Measurements from ENCODE around the gene SMARCA2.

The SMARCA2 gene

DNA sequence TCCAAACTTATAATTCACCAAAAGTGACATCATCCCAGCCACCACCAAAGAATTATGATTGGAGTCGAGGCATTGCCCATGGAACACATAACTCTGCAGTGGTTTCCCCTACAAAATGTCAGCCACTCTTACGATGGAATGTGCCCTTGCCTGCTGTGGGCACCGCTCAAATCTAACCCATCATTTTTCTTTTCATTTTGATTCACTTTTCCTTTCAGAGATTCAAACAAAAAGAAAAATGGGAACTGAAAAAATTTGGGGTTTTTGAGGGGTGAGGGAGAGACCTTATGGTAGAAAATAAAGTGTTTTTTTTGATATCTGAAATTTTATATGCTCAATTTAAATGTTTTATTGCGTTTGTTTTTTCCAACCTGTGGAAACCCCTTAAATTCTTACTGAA is 28.1 kb downstream of the SMARCA2 start:
- DNase-seq, result no peak

DNA sequence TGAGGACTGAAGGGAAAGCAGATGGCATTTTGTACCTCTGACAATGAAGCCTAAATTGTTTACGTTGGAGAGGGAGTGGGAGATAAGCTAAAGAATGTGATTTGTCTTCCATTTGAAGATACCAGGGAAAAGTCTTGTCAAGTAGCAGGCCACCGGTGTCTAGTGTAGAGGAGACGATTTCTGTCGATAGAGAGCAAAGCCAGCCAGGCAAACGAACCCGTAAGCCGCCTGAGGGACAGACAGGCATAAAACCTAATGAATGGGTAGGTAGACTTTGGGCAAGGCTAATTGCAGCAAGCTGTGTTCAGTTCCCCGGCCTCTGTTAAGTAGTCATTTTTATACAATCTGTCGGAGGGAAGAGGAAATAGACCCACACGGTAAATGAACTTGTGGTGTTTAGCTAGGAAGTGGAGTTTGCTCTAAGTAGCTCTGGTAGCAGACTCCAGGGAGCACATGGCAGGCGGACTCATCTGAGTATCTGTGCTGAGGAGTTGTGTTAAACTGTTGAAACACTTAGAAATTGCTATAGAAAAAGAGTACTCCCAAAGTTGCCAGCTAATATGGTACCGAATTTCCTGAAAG is 28.8 kb downstream of the SMARCA2 start:
- DNase-seq, result no peak

DNA sequence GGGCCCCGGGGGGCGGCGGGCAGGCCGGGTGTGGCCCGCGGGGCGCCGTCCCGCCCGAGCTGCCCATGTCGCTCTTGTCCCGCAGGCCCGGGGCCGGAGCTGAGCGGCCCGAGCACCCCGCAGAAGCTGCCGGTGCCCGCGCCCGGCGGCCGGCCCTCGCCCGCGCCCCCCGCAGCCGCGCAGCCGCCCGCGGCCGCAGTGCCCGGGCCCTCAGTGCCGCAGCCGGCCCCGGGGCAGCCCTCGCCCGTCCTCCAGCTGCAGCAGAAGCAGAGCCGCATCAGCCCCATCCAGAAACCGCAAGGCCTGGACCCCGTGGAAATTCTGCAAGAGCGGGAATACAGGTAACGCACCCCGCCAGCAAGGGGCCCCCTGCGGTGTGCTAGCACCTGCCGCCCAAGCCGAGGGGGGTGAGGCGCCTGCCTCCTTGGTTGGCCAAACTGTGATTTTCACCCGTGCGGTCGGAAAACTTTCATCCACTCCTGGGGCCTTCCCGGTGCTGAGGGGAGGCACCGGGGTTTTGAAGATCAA is 32.1 kb downstream of the SMARCA2 start:
- no peak for DNase-seq

DNA sequence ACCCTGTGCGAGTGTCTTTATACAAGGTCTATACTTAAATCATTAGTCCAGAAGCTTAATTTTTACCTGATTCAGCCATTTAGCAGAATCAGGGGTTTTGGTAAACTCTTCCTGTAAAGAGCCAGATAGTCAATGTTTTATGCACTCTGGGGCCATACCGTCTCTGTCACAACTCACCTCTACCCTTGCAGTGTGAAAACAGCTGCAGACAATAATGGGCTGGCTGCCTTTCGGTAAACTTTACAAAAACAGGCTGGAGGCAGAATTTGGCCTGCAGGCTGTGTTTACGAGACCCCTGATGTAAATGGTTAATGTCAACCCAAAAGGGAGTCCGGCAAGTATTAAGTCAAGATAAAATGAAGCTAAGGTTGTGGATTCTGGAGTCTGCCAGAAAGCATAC is 32.8 kb downstream of the SMARCA2 start:
- DNase-seq, result no peak

DNA sequence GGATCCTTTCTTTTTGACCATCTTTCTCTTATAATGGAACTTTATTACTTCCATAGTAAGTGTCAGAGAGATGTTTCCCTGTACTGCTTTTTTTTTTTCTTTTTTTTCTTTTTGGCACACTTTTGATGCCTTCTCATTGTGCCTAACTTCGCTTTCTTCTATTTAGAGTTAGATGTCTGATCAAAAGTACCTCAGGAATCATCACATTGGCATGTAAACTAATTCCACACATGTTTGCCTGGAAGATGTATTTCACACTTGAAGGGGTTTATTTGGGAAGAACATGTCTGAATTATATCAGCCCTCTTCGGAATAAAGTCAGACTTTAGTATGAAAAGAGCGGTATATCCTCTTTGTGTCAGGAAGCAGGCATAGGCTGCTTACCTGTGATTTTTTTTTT is 35.1 kb downstream of the SMARCA2 start:
- DNase-seq, result no peak

DNA sequence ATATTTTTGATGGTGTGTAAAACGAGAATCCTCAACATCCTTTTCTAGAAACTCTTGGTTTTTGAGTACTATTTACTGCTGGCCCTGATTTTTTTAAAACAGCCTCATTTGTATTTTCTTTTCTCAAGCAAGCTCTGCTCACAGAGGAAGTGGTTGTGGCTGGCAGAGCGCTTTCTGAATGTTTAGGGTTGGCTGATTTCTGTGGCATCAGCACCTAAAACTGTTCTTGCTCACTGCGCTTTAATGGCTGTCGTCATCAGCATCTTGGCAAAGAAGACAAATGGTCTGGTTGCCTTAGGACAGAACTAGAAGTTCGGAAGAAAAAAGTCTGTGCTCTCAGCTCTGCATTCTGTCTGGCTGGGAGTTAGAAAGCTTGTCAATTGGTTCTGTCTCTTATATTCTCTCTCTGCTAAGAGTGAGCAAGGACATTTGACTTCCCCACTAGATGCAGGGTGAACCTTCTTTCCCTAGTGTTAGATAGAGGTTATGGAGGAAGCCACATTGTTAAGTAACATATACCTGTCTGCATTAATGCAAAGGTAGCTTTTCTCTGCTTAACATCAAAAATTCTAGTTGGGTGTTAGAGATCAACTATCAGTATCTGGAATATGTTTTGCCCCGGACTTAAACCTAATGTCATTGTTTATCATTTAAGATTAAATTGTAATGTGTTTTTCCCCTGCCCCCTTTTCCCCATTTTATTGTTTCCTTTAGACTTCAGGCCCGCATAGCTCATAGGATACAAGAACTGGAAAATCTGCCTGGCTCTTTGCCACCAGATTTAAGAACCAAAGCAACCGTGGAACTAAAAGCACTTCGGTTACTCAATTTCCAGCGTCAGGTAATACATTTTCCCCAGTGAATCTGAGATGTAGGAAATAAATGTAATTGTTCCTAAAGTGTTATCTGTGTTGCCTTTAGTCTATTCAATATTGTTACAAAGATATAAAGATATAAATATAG is 39.0 kb downstream of the SMARCA2 start:
- no peak for DNase-seq

DNA sequence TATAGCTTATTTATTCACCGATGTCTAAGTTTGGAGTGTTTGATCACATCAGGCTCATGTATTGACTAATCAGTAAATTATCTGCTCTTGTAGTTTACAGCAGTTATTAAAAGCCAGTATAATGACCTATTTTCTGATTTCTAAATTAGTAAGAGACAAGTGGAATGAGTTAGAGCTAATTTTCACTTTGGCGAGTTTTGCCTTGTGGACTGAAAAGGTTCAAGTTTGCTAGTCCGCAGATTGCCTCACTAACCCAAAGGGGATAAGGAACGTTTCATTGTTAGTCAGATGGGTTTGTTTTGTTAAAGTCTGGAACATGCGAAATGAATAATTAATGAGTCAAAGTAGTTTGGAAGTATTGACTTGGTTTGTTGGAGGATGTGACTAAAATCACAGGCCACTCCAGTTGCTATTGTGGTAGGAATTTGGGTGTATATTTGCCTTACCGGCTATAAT is 40.1 kb downstream of the SMARCA2 start:
- no peak for DNase-seq

DNA sequence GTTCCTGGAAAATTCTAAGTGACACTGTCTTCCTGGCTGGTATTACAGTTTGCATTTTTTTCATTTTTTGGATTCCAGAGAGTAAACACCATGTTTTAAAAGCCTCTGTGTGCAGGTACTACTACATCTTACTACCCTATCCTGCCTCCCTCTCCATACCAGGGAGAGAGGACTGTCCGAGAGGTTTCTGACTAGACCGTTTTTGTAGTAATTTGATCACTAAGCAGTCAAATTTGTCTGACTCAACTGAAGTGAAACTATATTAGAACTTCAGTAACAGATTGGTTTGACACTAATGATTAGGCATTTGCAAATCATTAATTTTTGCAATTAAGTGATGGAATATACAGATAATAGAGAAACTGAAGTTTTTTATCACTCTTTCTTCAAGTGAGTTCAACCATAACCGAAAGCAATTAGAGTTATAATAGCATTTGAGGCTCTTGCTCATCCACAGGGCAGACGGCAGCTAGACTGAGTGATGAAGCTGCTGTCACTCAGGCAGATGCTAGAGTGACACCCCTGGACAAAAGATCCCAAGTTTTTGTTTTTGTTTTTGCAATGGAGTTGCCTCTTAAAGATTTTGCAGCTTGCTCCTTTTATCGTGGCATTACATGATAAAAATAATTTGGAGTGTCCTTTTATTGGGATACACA is 44.3 kb downstream of the SMARCA2 start:
- DNase-seq, result no peak

DNA sequence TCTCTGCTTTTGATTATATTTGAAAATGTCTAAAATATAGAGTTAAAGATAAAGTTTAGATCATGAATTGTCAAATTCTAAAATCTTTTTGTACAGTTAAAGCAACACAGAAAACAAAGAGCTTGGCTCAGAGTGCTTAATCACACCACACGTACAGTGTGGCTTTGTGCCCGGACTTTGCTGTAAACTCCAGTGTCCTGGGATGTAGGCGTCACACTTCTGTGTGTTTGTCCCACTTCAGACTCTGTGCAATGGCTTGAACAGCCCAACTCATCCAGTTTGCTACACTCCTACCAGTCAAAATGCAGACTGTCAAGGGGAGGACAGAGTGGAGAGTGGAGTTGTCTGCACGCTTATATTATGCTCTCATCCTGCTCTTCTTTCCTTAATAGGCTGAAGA is 45.3 kb downstream of the SMARCA2 start:
- DNase-seq, result no peak

DNA sequence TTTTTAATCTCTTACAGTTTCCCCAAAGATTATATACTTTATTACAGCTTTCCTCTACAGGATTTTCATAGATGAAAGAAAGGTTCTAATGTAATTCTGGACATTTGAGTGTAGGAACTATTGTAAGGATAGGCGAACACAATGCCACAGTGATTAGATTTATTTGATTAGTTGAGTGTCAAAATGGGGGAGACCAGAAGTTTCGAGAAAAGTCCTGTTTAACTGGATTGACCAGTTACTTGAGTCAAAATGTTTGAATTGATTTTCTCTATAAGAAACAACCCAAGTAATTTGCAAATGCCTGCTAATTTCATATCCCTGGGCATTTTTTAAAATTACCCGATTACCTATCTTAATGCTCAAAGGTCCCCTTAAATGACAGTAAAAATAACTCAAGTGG is 50.6 kb downstream of the SMARCA2 start:
- DNase-seq, result no peak

DNA sequence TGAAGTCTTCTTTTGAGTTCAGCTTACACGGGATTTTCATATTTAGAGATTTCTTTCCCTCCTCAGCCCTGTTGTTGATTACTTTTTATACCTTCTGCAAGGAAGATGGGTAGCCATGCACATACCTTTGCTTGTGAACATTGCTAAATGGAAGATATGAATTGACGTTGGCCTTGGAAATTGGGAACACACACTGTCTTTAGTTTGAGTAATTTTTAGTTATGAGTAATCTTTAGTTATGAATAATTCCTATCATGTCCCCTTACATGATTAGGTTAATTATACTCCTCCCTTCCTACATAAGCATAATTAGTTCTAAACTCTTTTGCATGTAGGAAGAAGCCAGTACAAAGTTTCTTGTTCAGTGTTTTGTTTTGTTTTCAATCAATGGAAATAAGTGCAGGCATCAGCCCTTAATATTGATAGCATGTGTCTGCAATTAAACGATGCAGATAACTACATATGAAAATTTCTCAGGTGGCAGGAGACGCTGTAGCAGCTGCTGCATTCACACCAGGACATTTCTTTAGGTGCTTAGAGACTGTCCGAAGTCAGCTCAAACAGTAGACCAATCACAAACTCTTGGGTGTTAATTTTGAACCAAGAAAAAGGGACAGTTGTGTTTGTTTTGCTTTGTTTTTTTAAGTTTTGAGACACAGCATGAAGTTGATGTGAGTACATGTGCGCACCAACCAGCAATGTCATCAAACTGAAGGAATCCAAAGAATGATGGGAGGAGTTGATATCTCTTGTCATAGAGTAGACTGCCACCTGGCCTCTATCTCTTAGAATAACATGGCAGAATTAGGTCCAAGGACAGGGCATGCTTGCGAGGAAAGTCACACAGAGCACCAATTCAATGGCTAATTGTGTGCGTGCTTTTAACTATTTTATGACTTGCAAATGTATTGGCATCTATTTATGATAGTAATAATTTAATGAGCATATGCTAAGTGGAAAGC is 51.4 kb downstream of the SMARCA2 start:
- DNase-seq, result no peak

DNA sequence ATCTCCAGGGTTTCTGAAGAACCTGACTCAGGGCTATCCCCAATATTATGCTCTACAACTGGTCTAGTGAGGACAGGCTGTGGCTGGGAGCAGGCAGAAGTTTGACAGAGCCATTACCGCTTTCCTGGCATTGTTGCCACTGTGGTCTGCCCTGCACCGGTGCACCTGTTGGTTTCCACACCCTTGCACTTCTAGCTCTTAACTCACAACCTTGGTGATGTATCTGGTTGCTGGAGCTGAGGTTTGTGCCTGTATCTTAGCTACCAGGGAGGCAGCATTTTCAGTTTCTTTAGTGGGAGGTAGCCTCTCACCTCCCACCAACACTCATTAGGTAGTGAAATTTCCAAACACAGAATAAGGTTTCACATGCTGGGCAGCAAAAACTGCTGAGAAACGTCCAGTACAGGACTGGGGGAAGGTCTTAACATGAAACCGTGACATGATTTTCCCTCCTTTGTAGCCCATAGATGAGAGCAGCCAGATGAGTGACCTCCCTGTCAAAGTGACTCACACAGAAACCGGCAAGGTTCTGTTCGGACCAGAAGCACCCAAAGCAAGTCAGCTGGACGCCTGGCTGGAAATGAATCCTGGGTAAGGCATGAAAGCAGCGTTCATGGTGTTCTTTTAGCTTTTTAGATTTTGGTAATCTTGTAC is 57.7 kb downstream of the SMARCA2 start:
- DNase-seq, result no peak

DNA sequence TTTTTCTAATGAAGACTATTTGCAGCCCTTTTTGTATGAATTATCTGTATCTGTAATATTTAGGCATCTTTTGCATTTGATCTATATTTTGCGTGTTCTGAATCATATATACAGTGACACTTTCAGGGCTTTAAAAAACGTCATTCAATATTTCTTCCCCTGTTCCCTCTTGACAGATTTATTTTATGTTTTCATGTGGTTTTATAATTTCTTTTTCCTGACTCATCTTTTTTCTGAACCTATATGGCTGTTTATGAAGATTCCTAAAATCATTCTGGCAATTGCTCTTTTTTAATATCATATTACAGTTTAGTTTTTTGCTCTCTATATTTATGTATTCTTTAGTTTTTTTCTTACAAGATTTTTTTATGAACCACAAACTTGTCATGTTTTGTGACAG is 67.6 kb downstream of the SMARCA2 start:
- DNase-seq, result no peak

DNA sequence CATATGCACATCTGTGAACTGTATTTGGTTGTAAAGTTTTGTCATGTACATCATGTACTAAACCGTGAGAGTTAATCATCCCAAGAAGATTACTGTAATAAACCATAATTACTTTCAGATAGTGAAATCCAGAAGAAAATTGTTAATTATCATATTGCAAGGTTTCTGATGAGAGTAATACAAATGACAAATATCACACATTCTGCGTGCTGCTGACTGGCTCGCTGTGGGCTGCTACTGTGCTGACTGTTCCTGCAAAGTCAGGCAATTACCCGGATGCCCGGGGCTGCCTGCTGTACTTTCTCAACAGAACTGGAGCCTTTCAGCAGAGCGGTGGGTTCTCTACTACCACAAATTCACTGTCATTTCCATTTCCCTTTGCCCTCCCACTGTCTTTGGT is 68.3 kb downstream of the SMARCA2 start:
- no peak for DNase-seq

DNA sequence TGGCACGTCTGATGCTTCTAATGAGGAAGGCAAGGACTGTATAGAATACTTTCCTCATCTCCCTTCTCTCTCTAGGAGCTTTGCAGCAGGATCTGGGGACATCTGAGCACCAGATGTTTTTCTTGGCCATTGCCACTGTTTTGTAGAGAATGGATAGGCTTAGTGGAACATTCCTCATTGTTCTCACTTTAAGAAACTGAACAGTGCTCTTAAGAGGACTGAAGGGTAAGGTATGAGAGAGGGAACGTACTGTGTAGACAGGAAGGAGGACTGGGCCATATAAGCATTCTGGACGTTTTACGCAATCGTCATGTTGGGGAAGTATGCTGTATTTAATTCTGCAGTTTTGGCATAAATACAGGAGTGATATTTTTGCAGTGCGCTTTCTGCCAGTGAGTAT is 70.6 kb downstream of the SMARCA2 start:
- DNase-seq, result no peak

DNA sequence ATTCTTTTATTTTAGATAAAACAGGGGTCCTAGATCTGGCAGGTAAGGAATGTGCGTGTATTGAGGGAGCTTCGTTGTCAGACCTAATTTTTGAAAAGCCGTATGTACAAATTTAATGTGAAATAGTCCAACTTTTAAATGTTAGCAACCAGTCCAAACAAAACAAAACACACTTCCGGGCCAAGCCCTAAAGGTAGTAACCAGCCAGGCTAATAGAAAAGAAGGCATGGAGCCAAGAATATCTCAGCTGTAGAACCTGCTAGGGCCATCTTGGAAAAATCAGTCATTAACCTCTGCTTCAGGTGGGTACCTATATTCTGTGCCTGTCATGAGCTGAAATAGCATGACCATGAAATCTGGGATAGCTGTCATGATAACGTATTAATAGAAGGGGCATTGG is 71.0 kb downstream of the SMARCA2 start:
- no peak for DNase-seq

DNA sequence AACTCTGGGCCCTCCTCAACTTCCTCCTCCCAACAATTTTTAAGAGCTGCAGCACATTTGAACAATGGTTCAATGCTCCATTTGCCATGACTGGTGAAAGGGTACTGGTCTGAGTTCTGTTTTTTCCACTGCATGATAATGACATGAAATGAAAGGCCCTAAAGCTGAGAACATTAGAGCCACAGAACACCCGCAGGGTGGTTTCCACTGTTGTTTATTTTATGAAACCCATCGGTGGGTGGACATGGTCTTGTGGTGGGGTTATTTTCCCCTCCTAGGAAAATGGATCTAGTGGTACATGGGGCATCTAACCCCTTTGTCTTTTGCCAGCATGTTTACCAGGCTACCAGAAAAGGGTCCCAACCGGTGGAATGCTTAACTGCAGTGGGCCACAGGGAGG is 71.8 kb downstream of the SMARCA2 start:
- DNase-seq, result no peak

DNA sequence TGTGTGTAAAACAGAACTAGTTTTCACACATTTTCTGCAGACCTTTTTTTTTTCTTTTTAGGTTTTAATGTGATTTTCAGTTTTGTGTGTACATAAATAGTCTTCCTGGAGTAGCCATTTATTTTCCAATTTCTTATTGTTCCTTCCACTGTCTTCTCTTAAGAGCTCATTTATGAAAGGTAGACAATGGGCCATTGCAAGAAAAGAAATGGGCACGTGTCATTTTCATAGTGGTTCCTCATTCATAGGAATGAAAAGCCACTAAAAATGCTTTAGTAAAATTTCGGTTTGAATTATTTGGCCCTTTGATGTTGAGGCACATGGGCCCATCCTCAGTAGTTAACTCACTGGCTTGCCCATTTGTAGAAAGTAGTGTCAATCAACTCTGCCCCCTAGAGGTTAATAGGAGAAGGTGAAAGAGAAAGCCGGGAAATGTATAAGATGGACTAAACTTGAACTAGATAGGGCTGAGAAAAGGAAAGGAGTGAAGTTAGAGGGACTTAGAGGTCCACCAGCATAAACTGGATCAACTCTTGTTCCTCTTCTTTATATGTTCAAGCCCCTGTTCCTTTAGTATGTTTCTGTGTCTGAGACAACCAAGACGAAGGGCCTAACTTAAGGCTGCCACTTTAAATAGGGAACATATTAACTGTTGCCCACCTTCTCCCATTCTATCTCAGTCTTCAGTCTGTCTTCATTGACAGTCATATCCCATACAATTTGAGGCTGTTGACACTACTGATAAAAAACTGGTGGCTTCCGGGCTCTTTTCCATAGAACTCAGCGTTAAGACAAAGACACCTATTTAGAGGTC is 72.6 kb downstream of the SMARCA2 start:
- DNase-seq, result peak; percentile 0

DNA sequence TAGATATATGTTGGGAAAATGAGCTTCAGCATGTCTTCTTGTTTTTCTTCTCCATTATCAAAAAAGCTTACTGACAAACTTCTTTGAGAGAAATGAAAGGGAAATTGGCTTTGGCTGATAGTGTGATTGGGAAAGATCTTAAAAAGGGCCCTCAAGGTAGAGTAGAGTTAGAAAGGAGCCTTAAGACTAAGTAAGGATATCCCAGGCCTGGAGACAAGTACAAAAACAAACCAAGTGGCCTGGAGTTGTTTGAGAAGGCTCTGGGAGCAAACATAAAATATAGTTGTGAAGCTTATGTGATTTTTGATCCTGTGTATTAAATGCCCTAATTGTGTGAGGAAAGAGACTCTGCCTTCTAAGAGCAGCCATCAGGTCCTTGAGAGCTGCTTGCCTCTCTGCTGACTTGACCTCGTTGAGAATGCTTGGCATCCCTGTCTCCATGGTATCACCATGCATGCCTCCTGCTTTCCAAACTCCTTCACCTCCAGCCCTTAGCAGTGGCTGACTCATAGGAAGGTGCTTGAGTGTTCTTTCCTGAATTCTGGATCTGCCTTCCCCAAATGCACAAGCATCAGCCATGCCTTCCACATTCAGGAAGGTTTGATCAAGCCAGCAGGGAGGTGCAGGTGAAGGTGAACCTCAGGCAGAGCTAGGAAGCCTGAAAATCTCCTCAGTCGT is 78.9 kb downstream of the SMARCA2 start:
- DNase-seq, result no peak

DNA sequence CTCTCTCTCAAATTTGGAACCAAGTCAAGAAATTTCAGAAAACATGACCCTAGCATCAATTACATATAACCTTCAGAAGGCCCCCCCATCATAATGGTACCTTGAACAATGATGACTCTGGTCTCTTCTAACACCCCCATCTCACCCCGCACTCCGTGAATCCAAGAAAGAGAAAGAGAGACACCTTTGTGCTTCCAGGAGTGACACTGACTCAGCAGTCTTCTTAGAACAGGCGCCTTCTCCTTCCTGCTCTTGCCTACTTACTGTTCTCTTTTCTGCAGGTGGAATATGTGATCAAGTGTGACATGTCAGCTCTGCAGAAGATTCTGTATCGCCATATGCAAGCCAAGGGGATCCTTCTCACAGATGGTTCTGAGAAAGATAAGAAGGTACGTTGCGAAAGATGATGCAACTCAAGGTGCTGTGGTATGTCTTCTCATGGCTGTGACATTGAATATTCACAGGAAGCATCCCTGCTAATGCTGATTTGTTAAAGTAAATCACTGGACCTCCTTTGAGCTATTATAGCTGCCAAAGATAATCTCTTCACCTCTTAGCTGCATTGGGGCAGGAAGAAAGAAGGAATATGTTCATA is 81.3 kb downstream of the SMARCA2 start:
- DNase-seq, result no peak
